Measurements from ENCODE around the gene CHMP2A. TPM values are rescaled to one million over a fixed set of nuclear protein-coding genes. Genes with fewer than 3 reads are reported as not detected.

The CHMP2A gene
- total and polyA plus RNA-seq, 2 of the 13 experiments (the other 11 are each of a cell fraction or from before 2014, with no cell fraction given), result 49.7 to 55.0 TPM

DNA sequence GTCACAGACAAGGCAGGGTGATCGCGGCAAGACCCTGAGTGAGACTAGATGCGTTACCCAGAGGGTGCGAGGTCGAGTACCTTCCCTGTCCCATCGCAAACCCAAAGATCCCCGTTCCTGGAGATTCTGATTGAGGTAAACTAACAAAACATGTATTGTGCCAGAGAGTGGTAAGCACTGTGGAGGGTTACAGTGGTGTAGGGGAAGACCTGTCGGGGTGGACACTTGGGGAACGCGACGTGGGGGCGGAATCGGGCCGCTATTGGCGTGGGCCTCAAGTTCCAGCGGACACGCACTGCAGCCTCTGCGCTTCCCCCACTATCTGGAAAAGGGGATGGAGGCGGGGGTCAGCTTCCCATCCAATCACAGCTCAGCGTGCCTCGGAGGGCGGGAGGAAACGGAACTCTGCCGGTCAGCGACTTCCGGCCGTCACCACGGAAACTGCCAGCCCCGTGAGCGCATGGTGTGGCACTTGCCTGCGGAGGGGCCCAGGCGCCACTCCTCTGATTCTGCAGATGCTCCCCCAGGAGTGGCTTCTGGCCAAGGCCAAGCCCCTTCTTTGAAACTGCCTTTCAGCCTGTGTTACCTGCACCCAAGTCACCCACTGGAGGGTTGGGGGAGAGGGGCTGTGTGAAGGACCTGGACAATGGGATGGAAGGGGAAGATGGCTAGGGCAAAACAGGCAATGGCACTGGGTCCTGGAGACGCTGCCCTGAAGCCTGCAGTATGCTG, 4.5 kb upstream of the CHMP2A start (continued):
- TF ChIP-seq, protein P1, sequence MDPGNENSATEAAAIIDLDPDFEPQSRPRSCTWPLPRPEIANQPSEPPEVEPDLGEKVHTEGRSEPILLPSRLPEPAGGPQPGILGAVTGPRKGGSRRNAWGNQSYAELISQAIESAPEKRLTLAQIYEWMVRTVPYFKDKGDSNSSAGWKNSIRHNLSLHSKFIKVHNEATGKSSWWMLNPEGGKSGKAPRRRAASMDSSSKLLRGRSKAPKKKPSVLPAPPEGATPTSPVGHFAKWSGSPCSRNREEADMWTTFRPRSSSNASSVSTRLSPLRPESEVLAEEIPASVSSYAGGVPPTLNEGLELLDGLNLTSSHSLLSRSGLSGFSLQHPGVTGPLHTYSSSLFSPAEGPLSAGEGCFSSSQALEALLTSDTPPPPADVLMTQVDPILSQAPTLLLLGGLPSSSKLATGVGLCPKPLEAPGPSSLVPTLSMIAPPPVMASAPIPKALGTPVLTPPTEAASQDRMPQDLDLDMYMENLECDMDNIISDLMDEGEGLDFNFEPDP (CRISPR knock-in tag; conservative IDR thresholded peaks at IDR 0.05), result 0 out of 2 replicates have a peak, but pooled peaks have one; percentile 96
- TF ChIP-seq ELF3 (CRISPR knock-in tag; IDR thresholded peaks at IDR 0.05), result 0 out of 2 replicates have a peak, but pooled peaks have one; percentile 22
- TF ChIP-seq GABPA (IDR thresholded peaks at IDR 0.05; ENCODE audit: low read depth, low read length), result peak; percentile 98
- TF ChIP-seq GABPA (CRISPR knock-in tag; IDR thresholded peaks at IDR 0.05; ENCODE audit: low read depth), result peak; percentile 94
- TF ChIP-seq KMT2B (CRISPR knock-in tag; IDR thresholded peaks at IDR 0.05), result no peak
- TF ChIP-seq ZNF567 (CRISPR knock-in tag; IDR thresholded peaks at IDR 0.05; ENCODE audit: borderline replicate concordance), result no peak
- TF ChIP-seq HIVEP1 (CRISPR knock-in tag; IDR thresholded peaks at IDR 0.05), result peak; percentile 78
- TF ChIP-seq, protein P2, sequence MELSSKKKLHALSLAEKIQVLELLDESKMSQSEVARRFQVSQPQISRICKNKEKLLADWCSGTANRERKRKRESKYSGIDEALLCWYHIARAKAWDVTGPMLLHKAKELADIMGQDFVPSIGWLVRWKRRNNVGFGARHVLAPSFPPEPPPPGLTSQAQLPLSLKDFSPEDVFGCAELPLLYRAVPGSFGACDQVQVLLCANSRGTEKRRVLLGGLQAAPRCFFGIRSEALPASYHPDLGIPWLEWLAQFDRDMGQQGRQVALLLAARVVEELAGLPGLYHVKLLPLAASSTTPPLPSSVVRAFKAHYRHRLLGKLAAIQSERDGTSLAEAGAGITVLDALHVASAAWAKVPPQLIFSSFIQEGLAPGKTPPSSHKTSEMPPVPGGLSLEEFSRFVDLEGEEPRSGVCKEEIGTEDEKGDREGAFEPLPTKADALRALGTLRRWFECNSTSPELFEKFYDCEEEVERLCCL (CRISPR knock-in tag; IDR thresholded peaks at IDR 0.05; ENCODE audit: borderline replicate concordance), result no peak
- TF ChIP-seq, protein P3, sequence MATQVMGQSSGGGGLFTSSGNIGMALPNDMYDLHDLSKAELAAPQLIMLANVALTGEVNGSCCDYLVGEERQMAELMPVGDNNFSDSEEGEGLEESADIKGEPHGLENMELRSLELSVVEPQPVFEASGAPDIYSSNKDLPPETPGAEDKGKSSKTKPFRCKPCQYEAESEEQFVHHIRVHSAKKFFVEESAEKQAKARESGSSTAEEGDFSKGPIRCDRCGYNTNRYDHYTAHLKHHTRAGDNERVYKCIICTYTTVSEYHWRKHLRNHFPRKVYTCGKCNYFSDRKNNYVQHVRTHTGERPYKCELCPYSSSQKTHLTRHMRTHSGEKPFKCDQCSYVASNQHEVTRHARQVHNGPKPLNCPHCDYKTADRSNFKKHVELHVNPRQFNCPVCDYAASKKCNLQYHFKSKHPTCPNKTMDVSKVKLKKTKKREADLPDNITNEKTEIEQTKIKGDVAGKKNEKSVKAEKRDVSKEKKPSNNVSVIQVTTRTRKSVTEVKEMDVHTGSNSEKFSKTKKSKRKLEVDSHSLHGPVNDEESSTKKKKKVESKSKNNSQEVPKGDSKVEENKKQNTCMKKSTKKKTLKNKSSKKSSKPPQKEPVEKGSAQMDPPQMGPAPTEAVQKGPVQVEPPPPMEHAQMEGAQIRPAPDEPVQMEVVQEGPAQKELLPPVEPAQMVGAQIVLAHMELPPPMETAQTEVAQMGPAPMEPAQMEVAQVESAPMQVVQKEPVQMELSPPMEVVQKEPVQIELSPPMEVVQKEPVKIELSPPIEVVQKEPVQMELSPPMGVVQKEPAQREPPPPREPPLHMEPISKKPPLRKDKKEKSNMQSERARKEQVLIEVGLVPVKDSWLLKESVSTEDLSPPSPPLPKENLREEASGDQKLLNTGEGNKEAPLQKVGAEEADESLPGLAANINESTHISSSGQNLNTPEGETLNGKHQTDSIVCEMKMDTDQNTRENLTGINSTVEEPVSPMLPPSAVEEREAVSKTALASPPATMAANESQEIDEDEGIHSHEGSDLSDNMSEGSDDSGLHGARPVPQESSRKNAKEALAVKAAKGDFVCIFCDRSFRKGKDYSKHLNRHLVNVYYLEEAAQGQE (IDR thresholded peaks at IDR 0.05; ENCODE audit: borderline replicate concordance in 1 of 2, low read depth in 1 of 2, low read length in 2 of 2), result peak in 1 of 2 experiments; percentile 42; a peak in 1 of 4 replicates
- peak; percentile 50; the same call in 1 of the 2 replicates for TF ChIP-seq RFX3 (CRISPR knock-in tag; IDR thresholded peaks at IDR 0.05)
- peak; percentile 74; the same call in 1 of the 2 replicates for TF ChIP-seq ZNF136 (CRISPR knock-in tag; IDR thresholded peaks at IDR 0.05; ENCODE audit: low read depth)
- no peak for TF ChIP-seq SP1 (IDR thresholded peaks at IDR 0.05)
- peak; percentile 62 for TF ChIP-seq SP1 (CRISPR knock-in tag; IDR thresholded peaks at IDR 0.05)
- peak; percentile 64; the same call in 1 of the 2 replicates for TF ChIP-seq ZNF383 (CRISPR knock-in tag; IDR thresholded peaks at IDR 0.05; ENCODE audit: borderline replicate concordance)
- TF ChIP-seq, protein P4, sequence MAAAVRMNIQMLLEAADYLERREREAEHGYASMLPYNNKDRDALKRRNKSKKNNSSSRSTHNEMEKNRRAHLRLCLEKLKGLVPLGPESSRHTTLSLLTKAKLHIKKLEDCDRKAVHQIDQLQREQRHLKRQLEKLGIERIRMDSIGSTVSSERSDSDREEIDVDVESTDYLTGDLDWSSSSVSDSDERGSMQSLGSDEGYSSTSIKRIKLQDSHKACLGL (CRISPR knock-in tag; IDR thresholded peaks at IDR 0.05), result peak; percentile 95
- peak; percentile 31; the same call in 1 of the 2 replicates for TF ChIP-seq RAD21 (CRISPR knock-in tag; IDR thresholded peaks at IDR 0.05)
- TF ChIP-seq ZNF850 (CRISPR knock-in tag; conservative IDR thresholded peaks at IDR 0.05), result no peak
- TF ChIP-seq THAP11 (CRISPR knock-in tag; IDR thresholded peaks at IDR 0.05), result peak; percentile 75
- TF ChIP-seq HOXA3 (CRISPR knock-in tag; IDR thresholded peaks at IDR 0.05), result peak; percentile 15; the same call in 1 of the 2 replicates
- TF ChIP-seq ZNF724P (CRISPR knock-in tag; IDR thresholded peaks at IDR 0.05; ENCODE audit: borderline replicate concordance), result peak; percentile 68; the same call in 1 of the 2 replicates
